NOMO-1 treated with DMSO at 0.1 percent for 48 hours (cell line): ENCODE data around the gene TAB2.
"Not testable (repeated sequence)": the region's sequence is repeated elsewhere in the genome, so short reads cannot be mapped to it uniquely, and the experiment has no call there.

Experiments
- DNase-seq: peaks from one replicate; lab custom pipeline; 2025; ENCODE audit not compliant: unreplicated experiment; lab: John Stamatoyannopoulos, UW

TAB2 gene

GRCh38 chr6:149455031-149455732 lies 137.7 kb downstream of the TAB2 start:
- DNase-seq, result no peak

GRCh38 chr6:149456311-149457021 lies 139.0 kb downstream of the TAB2 start:
- DNase-seq, result no peak

GRCh38 chr6:149457316-149457884 lies 139.9 kb downstream of the TAB2 start:
- DNase-seq, result no peak

- DNase-seq, result no peak
These were observed 140.7 kb downstream of the TAB2 start for GRCh38 chr6:149458196-149458595.

GRCh38 chr6:149458806-149459205 lies 141.3 kb downstream of the TAB2 start:
- DNase-seq, result no peak

GRCh38 chr6:149459761-149460160 lies 142.2 kb downstream of the TAB2 start:
- DNase-seq, result no peak

GRCh38 chr6:149460249-149460648 lies 142.7 kb downstream of the TAB2 start:
- not testable (repeated sequence) for DNase-seq
